HG02943 (cell line): Measurements from ENCODE around the gene RAET1L.
"Not testable (repeated sequence)": the region's sequence is repeated elsewhere in the genome, so short reads cannot be mapped to it uniquely, and the experiment has no call there.

ENCODE experiments used
- ATAC-seq: cut with Tn5 transposase; IDR thresholded peaks from one replicate; pipeline ENCODE4 v1.9.1; 2021; ENCODE audit warnings: mild to moderate bottlenecking, low read depth, moderate library complexity; ENCODE audit not compliant: unreplicated experiment

RAET1L gene

DNA sequence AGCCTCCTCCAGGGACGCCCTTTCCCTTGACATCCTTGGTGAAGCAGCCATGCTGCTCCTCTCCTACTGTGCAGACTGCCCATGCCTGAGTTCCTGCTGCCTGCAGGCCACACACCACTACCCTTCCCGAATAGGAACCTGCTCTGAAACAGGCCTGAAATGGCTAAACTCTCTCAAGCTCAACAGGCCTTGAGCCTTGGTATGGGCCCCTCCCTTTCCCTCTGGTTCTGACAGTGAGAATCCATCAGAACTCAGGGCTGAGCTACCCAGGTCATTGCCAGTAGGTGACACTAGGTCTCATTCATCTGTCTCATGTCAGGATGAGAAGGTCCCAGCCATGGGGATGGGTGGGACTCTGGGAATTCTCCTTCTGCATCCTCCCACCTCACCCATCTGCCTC is 25.7 kb downstream of the RAET1L start:
- ATAC-seq: no peak

- no peak for ATAC-seq
Observed at GRCh38 chr6:149995971-149996370, 29.4 kb downstream of the RAET1L start.

DNA sequence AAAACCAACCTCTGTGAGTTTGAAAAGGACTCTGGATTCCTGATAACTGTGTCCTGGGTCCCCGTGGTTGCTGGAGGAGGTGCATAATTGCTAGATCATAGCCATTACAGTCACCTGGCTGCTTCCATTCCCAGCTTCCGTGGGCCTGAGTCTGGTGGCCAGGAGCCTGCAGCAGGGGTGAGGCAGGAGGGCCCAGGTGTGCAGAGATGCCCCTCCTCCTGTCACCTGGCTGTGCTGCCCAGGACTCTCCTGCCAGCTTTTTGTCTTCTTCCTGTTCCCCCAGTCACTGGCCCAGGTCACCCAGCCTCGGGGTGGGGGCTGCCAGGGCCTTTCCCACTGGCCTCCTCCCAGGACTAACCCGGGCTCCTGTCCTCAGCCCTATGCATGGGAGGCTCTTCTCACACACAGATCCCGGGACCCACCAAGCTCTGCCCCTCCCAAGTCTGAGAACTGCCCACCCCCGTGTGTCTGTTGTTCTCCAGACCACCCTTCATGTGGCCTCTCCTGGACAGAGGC is 30.0 kb downstream of the RAET1L start:
- no peak for ATAC-seq

- no peak for ATAC-seq
Observed at GRCh38 chr6:149991838-149992237, 33.5 kb downstream of the RAET1L start.

- ATAC-seq: not testable (repeated sequence)
Observed at GRCh38 chr6:149991472-149991795, 33.9 kb downstream of the RAET1L start.

- ATAC-seq: no peak
Observed at GRCh38 chr6:149990661-149991471, 34.5 kb downstream of the RAET1L start.

DNA sequence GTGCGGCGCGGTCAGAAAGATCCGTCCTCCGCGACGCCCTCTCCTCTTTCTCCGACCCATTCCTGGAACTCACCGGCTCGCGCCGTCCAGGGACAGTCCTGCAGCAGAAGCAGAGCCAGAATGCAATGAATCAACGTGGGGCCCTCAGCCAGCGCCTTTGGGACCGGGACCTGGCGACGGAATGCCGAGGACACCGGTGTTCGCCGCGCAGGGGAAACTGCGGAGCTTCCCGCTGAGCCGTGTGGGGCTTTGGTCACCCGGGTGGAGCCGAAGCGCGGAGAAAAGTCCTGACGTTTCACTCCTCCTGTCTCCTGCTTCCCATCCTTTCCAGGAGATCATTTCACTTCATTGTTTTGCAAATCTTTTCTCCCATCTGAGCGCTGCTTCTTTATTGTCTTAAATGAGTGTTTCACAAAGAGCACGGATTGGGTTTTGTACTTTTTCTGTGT is 35.1 kb downstream of the RAET1L start:
- no peak for ATAC-seq

- no peak for ATAC-seq
Observed at GRCh38 chr6:149988550-149989346, 36.6 kb downstream of the RAET1L start.

DNA sequence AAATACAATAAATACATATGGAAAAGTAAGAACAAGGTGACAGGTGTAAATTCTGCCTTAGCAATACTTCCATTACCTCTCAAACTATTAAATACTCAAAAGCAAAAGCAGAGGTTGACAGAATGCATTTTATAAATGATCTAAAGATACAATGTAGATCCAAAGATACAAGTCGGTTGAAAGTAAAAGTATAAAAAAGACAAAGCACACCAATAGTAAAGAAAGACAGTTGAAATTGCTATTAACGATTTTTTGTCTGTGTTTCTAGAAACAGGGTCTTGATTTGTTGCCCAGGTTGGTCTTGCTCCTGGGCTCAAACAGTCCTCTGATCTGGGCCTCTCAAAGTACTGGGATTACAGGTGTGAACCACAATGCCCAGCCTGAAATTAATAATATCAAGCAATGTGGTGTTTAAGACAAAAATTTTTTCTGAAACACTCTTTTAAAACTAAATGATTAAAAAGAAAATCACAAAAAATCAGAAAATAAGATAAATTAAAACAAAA is 37.7 kb downstream of the RAET1L start:
- no peak for ATAC-seq

DNA sequence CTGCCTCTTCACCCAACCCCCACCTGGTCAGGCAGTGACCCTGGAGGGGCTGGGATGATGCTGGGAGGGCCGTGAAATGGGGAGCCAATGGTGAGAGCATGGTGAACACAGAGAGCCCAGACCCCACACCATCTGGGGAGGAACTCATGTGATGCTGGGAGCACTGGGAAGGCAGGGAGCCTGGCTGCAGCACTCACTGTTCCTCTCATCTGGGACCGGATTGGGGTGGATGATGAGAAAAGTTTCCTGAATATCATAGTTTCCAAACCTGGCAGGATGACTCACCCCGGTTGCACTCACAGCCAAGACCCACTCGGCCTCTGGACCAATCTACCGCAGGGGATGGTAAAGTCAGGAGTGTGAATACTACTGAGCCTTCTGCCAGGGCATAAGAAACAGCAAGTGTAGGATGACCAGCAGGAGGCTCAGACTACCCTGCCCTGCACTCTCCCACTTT is 39.8 kb downstream of the RAET1L start:
- no peak for ATAC-seq

GRCh38 chr6:149984773-149985172 is 40.6 kb downstream of the RAET1L start:
- no peak for ATAC-seq

GRCh38 chr6:149983145-149983544 is 42.2 kb downstream of the RAET1L start:
- ATAC-seq: no peak

DNA sequence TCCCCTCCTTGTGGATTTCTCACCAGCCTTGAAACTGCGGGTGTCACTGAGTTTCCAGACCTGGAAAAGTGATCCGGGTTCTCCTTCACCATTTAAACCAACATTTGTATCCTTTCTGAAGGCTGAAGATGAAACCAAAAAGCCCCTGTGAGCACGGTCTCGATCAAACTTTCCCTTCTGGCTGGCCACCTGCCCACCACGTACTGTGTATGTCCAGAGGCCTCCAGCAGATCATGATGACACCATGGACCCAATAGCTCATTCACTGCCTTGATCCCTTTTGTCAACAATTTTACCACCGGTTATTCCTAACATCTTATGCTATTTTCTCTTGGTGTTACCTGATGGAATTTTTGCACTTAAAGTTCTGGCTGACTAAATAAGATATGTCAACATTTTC is 46.0 kb downstream of the RAET1L start:
- no peak for ATAC-seq

- no peak for ATAC-seq
Observed at GRCh38 chr6:149978610-149979009, 46.7 kb downstream of the RAET1L start.

DNA sequence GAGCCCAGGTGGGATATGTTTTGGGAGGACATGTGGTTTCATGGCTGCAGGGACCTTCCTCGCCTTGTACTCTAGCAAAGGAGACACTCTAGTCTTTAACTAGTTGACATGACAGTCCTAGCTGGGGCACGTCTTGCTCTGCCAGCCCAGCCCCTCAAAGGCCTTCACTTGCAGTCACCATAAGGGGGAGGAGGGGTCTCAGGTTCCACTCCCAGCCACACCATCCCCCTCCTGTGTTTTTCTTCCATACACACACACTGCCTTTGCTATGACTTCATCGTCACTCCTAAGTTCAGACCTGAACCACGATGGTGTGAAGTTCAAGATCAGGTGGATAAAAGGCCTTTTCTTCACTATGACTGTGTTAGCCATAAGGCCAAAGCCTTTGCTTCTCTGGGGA is 48.1 kb downstream of the RAET1L start:
- no peak for ATAC-seq

GRCh38 chr6:149975400-149975799 is 49.9 kb downstream of the RAET1L start:
- ATAC-seq: no peak

GRCh38 chr6:149974825-149975224 is 50.5 kb downstream of the RAET1L start:
- no peak for ATAC-seq

GRCh38 chr6:149974394-149974793 is 50.9 kb downstream of the RAET1L start:
- not testable (repeated sequence) for ATAC-seq

- ATAC-seq: no peak
Observed at GRCh38 chr6:149969635-149970034, 55.7 kb downstream of the RAET1L start.

DNA sequence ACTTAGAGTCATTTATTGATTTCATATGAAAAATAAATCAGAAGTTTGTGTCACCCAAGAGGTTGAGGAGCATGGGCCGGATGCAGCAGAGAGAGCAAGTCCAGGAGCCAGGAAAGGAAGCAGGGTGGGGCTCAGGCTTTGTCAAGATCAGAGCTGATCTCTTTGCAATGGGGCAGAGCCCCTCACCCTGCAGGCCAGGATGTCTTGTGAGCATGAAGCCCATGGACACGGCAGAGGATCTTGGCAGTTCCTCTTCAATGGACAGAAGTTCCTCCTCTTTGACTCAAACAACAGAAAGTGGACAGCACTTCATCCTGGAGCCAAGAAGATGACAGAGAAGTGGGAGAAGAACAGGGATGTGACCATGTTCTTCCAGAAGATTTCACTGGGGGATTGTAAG is 56.4 kb downstream of the RAET1L start:
- not testable (repeated sequence) for ATAC-seq
